GM12878 (cell line): Measurements from ENCODE around the gene MPZL3.

Experiments used
- DPF2 ChIP-seq: fragments of 450-650 bp; IDR thresholded peaks from 2 replicates; pipeline ENCODE4 v1.6.1; 2017; ENCODE audit warnings: mild to moderate bottlenecking
- POLR2A ChIP-seq: IDR thresholded peaks from 2 replicates; pipeline ENCODE4 v1.6.1; 2011; ENCODE audit warnings: low read depth, mild to moderate bottlenecking, low read length
- RCOR1 ChIP-seq: conservative IDR thresholded peaks from 2 replicates; pipeline ENCODE4 v1.6.1; 2012; ENCODE audit warnings: low read depth, low read length, improper control_type of control experiment
- SPI1 ChIP-seq: IDR thresholded peaks from 2 replicates; pipeline ENCODE4 v1.6.1; 2011; ENCODE audit warnings: low read depth, mild to moderate bottlenecking, low read length, moderate library complexity, borderline replicate concordance; ENCODE audit not compliant: insufficient read depth
- STAT1 ChIP-seq: fragments of 450-650 bp; conservative IDR thresholded peaks from 2 replicates; pipeline ENCODE4 v1.6.1; 2014; ENCODE audit warnings: antibody characterized with exemption, mild to moderate bottlenecking
- TF ChIP-seq, protein P1 (sequence below): IDR thresholded peaks from 2 replicates; pipeline ENCODE4 v1.6.1; 2011; ENCODE audit warnings: borderline replicate concordance, low read depth, mild to moderate bottlenecking, moderate library complexity, mixed read lengths, low read length; ENCODE audit not compliant: insufficient read depth; ENCODE audit errors: extremely low read length
- TF ChIP-seq, protein P2 (sequence below), 3 experiments: IDR thresholded peaks in 2 of 3; conservative IDR thresholded peaks in 1 of 3; 2 replicates each; pipeline ENCODE4 v1.5.1; 2011; ENCODE audit warnings: low read depth in 3 of 3, low read length in 3 of 3, mild to moderate bottlenecking in 3 of 3, control low read depth in 2 of 3, moderate library complexity in 2 of 3, inconsistent platforms in 1 of 3, mixed read lengths in 1 of 3; ENCODE audit not compliant: control insufficient read depth in 2 of 3, insufficient read depth in 1 of 3; ENCODE audit errors: extremely low read depth in 1 of 3

- no peak for TF ChIP-seq SPI1
- TF ChIP-seq STAT1: no peak
- no peak for TF ChIP-seq POLR2A
- TF ChIP-seq, protein P1, sequence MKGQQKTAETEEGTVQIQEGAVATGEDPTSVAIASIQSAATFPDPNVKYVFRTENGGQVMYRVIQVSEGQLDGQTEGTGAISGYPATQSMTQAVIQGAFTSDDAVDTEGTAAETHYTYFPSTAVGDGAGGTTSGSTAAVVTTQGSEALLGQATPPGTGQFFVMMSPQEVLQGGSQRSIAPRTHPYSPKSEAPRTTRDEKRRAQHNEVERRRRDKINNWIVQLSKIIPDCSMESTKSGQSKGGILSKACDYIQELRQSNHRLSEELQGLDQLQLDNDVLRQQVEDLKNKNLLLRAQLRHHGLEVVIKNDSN: no peak
- TF ChIP-seq, protein P2, sequence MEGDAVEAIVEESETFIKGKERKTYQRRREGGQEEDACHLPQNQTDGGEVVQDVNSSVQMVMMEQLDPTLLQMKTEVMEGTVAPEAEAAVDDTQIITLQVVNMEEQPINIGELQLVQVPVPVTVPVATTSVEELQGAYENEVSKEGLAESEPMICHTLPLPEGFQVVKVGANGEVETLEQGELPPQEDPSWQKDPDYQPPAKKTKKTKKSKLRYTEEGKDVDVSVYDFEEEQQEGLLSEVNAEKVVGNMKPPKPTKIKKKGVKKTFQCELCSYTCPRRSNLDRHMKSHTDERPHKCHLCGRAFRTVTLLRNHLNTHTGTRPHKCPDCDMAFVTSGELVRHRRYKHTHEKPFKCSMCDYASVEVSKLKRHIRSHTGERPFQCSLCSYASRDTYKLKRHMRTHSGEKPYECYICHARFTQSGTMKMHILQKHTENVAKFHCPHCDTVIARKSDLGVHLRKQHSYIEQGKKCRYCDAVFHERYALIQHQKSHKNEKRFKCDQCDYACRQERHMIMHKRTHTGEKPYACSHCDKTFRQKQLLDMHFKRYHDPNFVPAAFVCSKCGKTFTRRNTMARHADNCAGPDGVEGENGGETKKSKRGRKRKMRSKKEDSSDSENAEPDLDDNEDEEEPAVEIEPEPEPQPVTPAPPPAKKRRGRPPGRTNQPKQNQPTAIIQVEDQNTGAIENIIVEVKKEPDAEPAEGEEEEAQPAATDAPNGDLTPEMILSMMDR (IDR thresholded peaks at IDR 0.05 in 2 of 3, conservative IDR thresholded peaks at IDR 0.05 in 1 of 3; ENCODE audit: control insufficient read depth in 2 of 3, extremely low read depth in 1 of 3, insufficient read depth in 1 of 3, low read depth in 3 of 3, low read length in 3 of 3): no peak
- TF ChIP-seq DPF2: no peak
- TF ChIP-seq RCOR1: no peak
These were observed 22.8 kb downstream of the MPZL3 start for GRCh38 chr11:118229274-118229847.
